Measurements from ENCODE around the gene EIF4B. TPM values are rescaled to one million over a fixed set of nuclear protein-coding genes. Genes with fewer than 3 reads are reported as not detected.

The EIF4B gene
- total RNA-seq, 6 experiments from 2014 or later = 143 to 270 (median 180) TPM

- Histone ChIP-seq H3K4me3 (no peak overlapping the region), H3K4me1 (peaks cover 0 to 3% (median 1%) of the 10 kb centered on the region in 4 donors), H3K27ac (no peak overlapping the region), H3K27me3 (no peaks in the 10 kb centered on the region), H3K9me3 (no peaks in the 10 kb centered on the region), H3K36me3 (no peaks in the 10 kb centered on the region)
- WGBS (ENCODE audit: insufficient coverage, low coverage, low lambda C conversion rate, missing lambda C conversion rate) = 62% methylated on average over 6 of the region's 7 CpGs
- TF ChIP-seq POLR2A (IDR thresholded peaks at IDR 0.05) (no peak), CTCF (IDR thresholded peaks at IDR 0.05) (no peak)
- peak in 3 of 4 donors; percentile 21 to 67 (median 26) for ATAC-seq
- intact Hi-C loops (cut with DNase I) = no loop called here
- peak in 1 of 3 donors; percentile 26 for DNase-seq
Observed at GRCh38 chr12:52992699-52993557, 13.3 kb upstream of the EIF4B start.

DNA sequence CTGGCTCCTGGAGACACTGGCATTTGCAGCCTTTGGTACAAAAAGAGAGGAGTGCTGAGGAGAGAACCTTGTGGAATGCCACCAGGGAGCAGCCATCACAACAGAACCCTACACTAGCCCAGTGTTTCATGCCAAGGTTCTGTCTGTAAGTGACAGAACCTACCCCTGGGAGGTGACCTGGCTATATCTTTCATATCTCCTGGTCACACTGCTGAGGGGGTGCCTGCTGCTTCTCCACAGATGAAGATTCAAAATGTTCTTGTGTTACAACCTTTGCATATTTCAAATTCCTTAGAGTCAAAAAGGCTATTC, 12.7 kb upstream of the EIF4B start:
- H3K27ac ChIP-seq = no peak overlapping the region
- ATAC-seq = peak in 2 of 4 donors; percentile 17 to 24

DNA sequence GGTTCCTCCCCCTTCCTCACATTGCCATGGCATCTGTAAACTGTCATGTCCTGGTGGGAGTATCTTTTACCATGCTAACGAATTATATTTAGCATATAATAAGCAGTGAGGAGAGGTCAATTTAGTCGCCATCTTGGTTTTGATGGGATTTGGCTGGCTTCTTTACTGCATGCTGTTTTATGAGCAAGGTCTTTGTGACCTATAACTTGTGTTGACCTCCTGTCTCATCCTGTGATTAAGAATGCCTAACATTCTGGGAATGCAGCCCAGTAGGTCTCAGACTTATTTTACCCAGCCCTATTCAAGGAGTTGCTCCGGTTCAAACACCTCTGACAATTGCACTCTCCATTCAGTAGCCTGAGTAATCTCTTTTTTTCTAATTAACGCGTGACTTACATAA, 2.1 kb upstream of the EIF4B start:
- Histone ChIP-seq H3K27ac (no peak overlapping the region), H3K4me1 (peaks cover 0 to 27% (median 13%) of the 10 kb centered on the region in 4 donors), H3K36me3 (no peaks in the 10 kb centered on the region), H3K4me3 (no peak overlapping the region), H3K9me3 (no peaks in the 10 kb centered on the region), H3K27me3 (no peaks in the 10 kb centered on the region)
- ATAC-seq (no peak), DNase-seq (no peak)
- 74% methylated on average over 5 of the region's 5 CpGs for WGBS (ENCODE audit: insufficient coverage, low coverage, low lambda C conversion rate, missing lambda C conversion rate)
- TF ChIP-seq POLR2A (IDR thresholded peaks at IDR 0.05) (no peak), CTCF (IDR thresholded peaks at IDR 0.05) (no peak)
- intact Hi-C loops (cut with DNase I) = no loop called here

More for the DNA sequence above, 12.7 kb upstream of the EIF4B start:
- Histone ChIP-seq H3K4me1 (peaks cover 0 to 3% (median 1%) of the 10 kb centered on the region in 4 donors), H3K9me3 (no peaks in the 10 kb centered on the region), H3K36me3 (no peaks in the 10 kb centered on the region), H3K27me3 (no peaks in the 10 kb centered on the region), H3K4me3 (no peak overlapping the region)
- TF ChIP-seq POLR2A (IDR thresholded peaks at IDR 0.05) (no peak), CTCF (IDR thresholded peaks at IDR 0.05) (no peak)
- DNase-seq = no peak
- intact Hi-C loops (cut with DNase I) = no loop called here

GRCh38 chr12:53004582-53004981, 1.7 kb upstream of the EIF4B start:
- WGBS (ENCODE audit: insufficient coverage, low coverage, low lambda C conversion rate, missing lambda C conversion rate) = 95% methylated on average over 2 of the region's 2 CpGs
- Histone ChIP-seq H3K36me3 (peaks cover 0 to 4% (median 0%) of the 10 kb centered on the region in 4 donors), H3K27me3 (no peaks in the 10 kb centered on the region), H3K4me1 (peaks cover 0 to 31% (median 14%) of the 10 kb centered on the region in 4 donors), H3K27ac (no peak overlapping the region), H3K9me3 (no peaks in the 10 kb centered on the region), H3K4me3 (no peak overlapping the region)
- DNase-seq = no peak
- TF ChIP-seq POLR2A (IDR thresholded peaks at IDR 0.05) (no peak), CTCF (IDR thresholded peaks at IDR 0.05) (no peak)
- intact Hi-C loops (cut with DNase I) = no loop called here
- ATAC-seq = no peak
